Measurements from ENCODE around the gene TCP11L1.

GRCh38 chr11:33027846-33028536 lies 11.4 kb upstream of the TCP11L1 start:
- TF ChIP-seq POLR2AphosphoS5 (IDR thresholded peaks at IDR 0.05; ENCODE audit: borderline replicate concordance, low read depth, low read length), result no peak
- TF ChIP-seq EZH2 (IDR thresholded peaks at IDR 0.05), result no peak

Data from SK-N-MC (cell line).